ENCODE measurements around the gene COX6A1. TPM values are rescaled to one million over a fixed set of nuclear protein-coding genes. Genes with fewer than 3 reads are reported as not detected.

Gene COX6A1
- total RNA-seq, 1 experiment from 2014 or later = 464 TPM

DNA sequence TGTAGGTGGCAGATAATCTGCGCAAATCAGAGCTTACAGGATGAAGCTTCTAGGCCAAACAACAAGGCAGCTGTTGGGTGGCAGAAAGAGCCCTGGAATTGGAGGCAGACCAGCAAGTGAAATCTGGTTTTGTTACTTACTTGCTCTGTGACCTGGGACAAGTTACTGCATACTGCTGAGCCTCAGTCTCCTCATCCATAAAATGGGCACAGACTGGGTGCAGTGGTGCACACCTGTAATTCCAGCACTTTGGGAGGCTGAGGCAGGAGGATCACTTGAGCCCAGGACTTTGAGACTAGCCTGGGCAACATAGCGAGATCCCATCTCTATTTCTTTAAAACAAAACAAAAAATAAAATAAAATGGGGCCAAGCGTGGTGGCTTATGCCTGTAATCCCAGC, 31.4 kb upstream of the COX6A1 start:
- H3K9me3 ChIP-seq (ENCODE audit: control insufficient read depth in 1 of 2, insufficient read depth in 1 of 2, low read depth in 1 of 2, low read length in 2 of 2) = no peaks in the 10 kb centered on the region
- H3K4me1 ChIP-seq (ENCODE audit: control insufficient read depth in 1 of 2, insufficient read depth in 2 of 2, low read length in 2 of 2) = no peaks in the 10 kb centered on the region
- DNase-seq (ENCODE audit: low read depth, low spot score) (no peak), ATAC-seq (no peak)
- no peaks in the 10 kb centered on the region for H3K27me3 ChIP-seq (ENCODE audit: insufficient read depth, low read length)
- H3K79me2 ChIP-seq (ENCODE audit: insufficient read depth, low read length) = no peaks in the 10 kb centered on the region
- BruUV-seq (replicated peaks) = no TSS peak
- ChIA-PET POLR2A (no interaction called here), CTCF (no interaction called here), RAD21 (ENCODE audit: low non-redundant PET in 1 of 2, low total read pairs in 2 of 2, uncharacterized antibody in 2 of 2, unreplicated experiment in 2 of 2) (no interaction called here)
- no peaks in the 10 kb centered on the region for H3K9me2 ChIP-seq (ENCODE audit: insufficient read depth)
- H3K4me3 ChIP-seq (replicated peaks in 1 of 2; ENCODE audit: low read depth in 1 of 2, low read length in 2 of 2) = no peak overlapping the region
- H3K4me2 ChIP-seq (ENCODE audit: low read length) = no peak overlapping the region
- intact Hi-C loops (cut with micrococcal nuclease) = no loop called here
- no peak overlapping the region for H3K27ac ChIP-seq (ENCODE audit: low read depth, low read length)
- no peak overlapping the region for H3K9ac ChIP-seq (ENCODE audit: low read length)
- TF ChIP-seq SIN3A (IDR thresholded peaks at IDR 0.05; ENCODE audit: low read depth) (no peak), ZNF274 (IDR thresholded peaks at IDR 0.05; ENCODE audit: low read depth, low read length) (no peak), POLR2AphosphoS5 (IDR thresholded peaks at IDR 0.05; ENCODE audit: low read depth, low read length) (no peak), EZH2 (IDR thresholded peaks at IDR 0.05) (no peak), EZH2phosphoT487 (IDR thresholded peaks at IDR 0.05; ENCODE audit: borderline replicate concordance) (no peak), FOSL1 (IDR thresholded peaks at IDR 0.05; ENCODE audit: low read depth) (no peak), TCF7L2 (IDR thresholded peaks at IDR 0.05; ENCODE audit: borderline replicate concordance, extremely low read depth, insufficient read depth, insufficient read length) (no peak), EGR1 (IDR thresholded peaks at IDR 0.05; ENCODE audit: low read depth) (no peak), POLR2A (IDR thresholded peaks at IDR 0.05; ENCODE audit: borderline replicate concordance, extremely low read depth, insufficient read depth, insufficient read length) (no peak), RAD21 (IDR thresholded peaks at IDR 0.05; ENCODE audit: low read depth) (no peak), JUND (IDR thresholded peaks at IDR 0.05) (no peak), ZFX (IDR thresholded peaks at IDR 0.05) (no peak), SP1 (IDR thresholded peaks at IDR 0.05; ENCODE audit: low read depth) (no peak), YY1 (IDR thresholded peaks at IDR 0.05; ENCODE audit: extremely low read depth, insufficient replicate concordance, low read depth, low read length) (no peak)
- TF ChIP-seq, protein P1, sequence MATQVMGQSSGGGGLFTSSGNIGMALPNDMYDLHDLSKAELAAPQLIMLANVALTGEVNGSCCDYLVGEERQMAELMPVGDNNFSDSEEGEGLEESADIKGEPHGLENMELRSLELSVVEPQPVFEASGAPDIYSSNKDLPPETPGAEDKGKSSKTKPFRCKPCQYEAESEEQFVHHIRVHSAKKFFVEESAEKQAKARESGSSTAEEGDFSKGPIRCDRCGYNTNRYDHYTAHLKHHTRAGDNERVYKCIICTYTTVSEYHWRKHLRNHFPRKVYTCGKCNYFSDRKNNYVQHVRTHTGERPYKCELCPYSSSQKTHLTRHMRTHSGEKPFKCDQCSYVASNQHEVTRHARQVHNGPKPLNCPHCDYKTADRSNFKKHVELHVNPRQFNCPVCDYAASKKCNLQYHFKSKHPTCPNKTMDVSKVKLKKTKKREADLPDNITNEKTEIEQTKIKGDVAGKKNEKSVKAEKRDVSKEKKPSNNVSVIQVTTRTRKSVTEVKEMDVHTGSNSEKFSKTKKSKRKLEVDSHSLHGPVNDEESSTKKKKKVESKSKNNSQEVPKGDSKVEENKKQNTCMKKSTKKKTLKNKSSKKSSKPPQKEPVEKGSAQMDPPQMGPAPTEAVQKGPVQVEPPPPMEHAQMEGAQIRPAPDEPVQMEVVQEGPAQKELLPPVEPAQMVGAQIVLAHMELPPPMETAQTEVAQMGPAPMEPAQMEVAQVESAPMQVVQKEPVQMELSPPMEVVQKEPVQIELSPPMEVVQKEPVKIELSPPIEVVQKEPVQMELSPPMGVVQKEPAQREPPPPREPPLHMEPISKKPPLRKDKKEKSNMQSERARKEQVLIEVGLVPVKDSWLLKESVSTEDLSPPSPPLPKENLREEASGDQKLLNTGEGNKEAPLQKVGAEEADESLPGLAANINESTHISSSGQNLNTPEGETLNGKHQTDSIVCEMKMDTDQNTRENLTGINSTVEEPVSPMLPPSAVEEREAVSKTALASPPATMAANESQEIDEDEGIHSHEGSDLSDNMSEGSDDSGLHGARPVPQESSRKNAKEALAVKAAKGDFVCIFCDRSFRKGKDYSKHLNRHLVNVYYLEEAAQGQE (IDR thresholded peaks at IDR 0.05; ENCODE audit: low read depth) = no peak
- TF ChIP-seq, protein P2, sequence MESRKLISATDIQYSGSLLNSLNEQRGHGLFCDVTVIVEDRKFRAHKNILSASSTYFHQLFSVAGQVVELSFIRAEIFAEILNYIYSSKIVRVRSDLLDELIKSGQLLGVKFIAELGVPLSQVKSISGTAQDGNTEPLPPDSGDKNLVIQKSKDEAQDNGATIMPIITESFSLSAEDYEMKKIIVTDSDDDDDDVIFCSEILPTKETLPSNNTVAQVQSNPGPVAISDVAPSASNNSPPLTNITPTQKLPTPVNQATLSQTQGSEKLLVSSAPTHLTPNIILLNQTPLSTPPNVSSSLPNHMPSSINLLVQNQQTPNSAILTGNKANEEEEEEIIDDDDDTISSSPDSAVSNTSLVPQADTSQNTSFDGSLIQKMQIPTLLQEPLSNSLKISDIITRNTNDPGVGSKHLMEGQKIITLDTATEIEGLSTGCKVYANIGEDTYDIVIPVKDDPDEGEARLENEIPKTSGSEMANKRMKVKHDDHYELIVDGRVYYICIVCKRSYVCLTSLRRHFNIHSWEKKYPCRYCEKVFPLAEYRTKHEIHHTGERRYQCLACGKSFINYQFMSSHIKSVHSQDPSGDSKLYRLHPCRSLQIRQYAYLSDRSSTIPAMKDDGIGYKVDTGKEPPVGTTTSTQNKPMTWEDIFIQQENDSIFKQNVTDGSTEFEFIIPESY (IDR thresholded peaks at IDR 0.05; ENCODE audit: extremely low read depth, insufficient replicate concordance, low read length) = no peak
- TF ChIP-seq, protein P3, sequence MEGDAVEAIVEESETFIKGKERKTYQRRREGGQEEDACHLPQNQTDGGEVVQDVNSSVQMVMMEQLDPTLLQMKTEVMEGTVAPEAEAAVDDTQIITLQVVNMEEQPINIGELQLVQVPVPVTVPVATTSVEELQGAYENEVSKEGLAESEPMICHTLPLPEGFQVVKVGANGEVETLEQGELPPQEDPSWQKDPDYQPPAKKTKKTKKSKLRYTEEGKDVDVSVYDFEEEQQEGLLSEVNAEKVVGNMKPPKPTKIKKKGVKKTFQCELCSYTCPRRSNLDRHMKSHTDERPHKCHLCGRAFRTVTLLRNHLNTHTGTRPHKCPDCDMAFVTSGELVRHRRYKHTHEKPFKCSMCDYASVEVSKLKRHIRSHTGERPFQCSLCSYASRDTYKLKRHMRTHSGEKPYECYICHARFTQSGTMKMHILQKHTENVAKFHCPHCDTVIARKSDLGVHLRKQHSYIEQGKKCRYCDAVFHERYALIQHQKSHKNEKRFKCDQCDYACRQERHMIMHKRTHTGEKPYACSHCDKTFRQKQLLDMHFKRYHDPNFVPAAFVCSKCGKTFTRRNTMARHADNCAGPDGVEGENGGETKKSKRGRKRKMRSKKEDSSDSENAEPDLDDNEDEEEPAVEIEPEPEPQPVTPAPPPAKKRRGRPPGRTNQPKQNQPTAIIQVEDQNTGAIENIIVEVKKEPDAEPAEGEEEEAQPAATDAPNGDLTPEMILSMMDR (IDR thresholded peaks at IDR 0.05 in 2 of 3, conservative IDR thresholded peaks at IDR 0.05 in 1 of 3; ENCODE audit: borderline replicate concordance in 1 of 3, insufficient read depth in 1 of 3, low read depth in 2 of 3, low read length in 2 of 3) = no peak
- TF ChIP-seq, protein P4, sequence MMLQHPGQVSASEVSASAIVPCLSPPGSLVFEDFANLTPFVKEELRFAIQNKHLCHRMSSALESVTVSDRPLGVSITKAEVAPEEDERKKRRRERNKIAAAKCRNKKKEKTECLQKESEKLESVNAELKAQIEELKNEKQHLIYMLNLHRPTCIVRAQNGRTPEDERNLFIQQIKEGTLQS (IDR thresholded peaks at IDR 0.05) = no peak
- no peaks in the 10 kb centered on the region for H3K36me3 ChIP-seq (ENCODE audit: control insufficient read depth in 1 of 2, insufficient read depth in 2 of 2, low read length in 2 of 2)
- H4K20me1 ChIP-seq (ENCODE audit: insufficient read depth) = no peaks in the 10 kb centered on the region
- H2AFZ ChIP-seq (ENCODE audit: low read depth, low read length, poor library complexity, severe bottlenecking) = no peak overlapping the region

All from HCT116 (cell line).